ENCODE data around the gene PPFIA4. TPM values are rescaled to one million over a fixed set of nuclear protein-coding genes. Genes with fewer than 3 reads are reported as not detected.

PPFIA4 gene
- total RNA-seq, 1 experiment from 2014 or later, result 0.83 TPM

DNA sequence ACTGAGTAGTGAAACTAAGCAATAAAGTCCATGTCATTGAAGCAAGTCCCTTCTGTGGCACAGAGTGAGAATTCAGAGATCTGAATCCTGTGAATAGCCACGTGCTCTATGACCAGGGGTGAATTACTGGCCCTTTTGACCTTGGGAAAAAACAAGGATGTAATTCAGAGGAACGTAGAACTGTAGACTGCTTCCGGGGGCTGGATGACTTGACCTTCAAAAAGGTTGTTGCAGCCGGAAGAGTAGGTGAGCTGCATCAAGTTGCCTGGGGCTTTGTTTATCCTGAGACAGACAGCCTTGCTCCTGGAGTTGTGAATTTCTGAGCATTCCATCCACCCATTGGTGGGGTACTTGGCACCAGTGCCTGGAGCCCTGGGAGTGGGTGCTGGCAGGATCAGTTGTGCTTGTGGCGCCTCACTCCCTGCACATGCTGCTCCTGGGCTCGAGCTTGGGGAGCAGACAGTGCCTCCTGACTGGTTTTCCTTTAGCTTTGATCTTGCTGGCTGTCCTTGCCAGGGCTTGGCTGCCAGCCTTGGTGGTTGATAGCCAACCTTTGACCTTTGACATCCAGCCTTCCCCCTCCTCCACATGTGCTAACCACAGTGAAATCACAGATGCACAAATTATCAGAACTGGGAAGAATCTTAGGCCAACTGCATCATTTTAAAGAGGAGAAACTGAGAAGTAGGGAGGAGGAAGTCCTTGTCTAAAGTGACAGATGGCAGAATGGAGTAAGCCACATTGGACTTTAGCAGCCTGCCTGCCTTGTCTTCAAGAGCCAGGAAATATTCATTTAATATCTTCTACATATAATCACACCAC, 75.7 kb downstream of the PPFIA4 start:
- Mint-ChIP-seq H3K27ac (ENCODE audit: unreplicated experiment) (no peak overlapping the region), H3K9me3 (ENCODE audit: low read depth, unreplicated experiment) (peaks cover 2% of the 10 kb centered on the region), H3K4me3 (ENCODE audit: low read depth, unreplicated experiment) (no peak overlapping the region), H3K4me1 (ENCODE audit: low read depth, unreplicated experiment) (no peaks in the 10 kb centered on the region), H3K27me3 (ENCODE audit: unreplicated experiment) (peaks cover 61% of the 10 kb centered on the region), H3K36me3 (ENCODE audit: insufficient read depth, unreplicated experiment) (no peaks in the 10 kb centered on the region)
- intact Hi-C loops (cut with micrococcal nuclease; ENCODE audit: unreplicated experiment), result no loop called here
- DNase-seq, result no peak
- CTCF ChIA-PET, result no interaction called here
- TF ChIP-seq, protein P1, sequence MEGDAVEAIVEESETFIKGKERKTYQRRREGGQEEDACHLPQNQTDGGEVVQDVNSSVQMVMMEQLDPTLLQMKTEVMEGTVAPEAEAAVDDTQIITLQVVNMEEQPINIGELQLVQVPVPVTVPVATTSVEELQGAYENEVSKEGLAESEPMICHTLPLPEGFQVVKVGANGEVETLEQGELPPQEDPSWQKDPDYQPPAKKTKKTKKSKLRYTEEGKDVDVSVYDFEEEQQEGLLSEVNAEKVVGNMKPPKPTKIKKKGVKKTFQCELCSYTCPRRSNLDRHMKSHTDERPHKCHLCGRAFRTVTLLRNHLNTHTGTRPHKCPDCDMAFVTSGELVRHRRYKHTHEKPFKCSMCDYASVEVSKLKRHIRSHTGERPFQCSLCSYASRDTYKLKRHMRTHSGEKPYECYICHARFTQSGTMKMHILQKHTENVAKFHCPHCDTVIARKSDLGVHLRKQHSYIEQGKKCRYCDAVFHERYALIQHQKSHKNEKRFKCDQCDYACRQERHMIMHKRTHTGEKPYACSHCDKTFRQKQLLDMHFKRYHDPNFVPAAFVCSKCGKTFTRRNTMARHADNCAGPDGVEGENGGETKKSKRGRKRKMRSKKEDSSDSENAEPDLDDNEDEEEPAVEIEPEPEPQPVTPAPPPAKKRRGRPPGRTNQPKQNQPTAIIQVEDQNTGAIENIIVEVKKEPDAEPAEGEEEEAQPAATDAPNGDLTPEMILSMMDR (IDR thresholded peaks at IDR 0.05; ENCODE audit: unreplicated experiment), result no peak
- no TSS peak for BruUV-seq (replicated peaks)

DNA sequence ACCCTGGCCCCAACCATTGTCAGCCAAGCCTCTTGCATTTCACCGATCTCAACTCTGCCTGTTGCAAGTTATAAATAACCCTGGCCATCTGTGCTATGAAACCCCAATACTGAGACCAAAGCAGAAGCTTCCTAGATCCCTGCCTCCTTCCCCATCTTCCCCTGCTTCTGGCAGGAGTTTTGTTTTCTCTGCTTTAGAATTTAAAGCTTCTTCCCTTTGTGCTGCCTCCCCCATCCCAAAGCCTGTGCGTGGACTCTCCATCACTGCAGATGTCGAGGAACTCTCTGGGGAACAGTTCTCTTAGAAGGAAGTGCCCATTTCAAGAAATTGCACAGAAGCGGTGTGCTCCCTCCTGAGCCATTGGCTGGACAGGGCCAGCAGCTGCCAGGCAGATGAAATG, 76.9 kb downstream of the PPFIA4 start:
- Mint-ChIP-seq H3K4me3 (ENCODE audit: low read depth, unreplicated experiment) (no peak overlapping the region), H3K27ac (ENCODE audit: unreplicated experiment) (no peak overlapping the region), H3K4me1 (ENCODE audit: low read depth, unreplicated experiment) (no peaks in the 10 kb centered on the region), H3K9me3 (ENCODE audit: low read depth, unreplicated experiment) (peaks cover 2% of the 10 kb centered on the region), H3K27me3 (ENCODE audit: unreplicated experiment) (peaks cover 61% of the 10 kb centered on the region), H3K36me3 (ENCODE audit: insufficient read depth, unreplicated experiment) (no peaks in the 10 kb centered on the region)
- CTCF ChIA-PET, result interaction anchor here (0.6 to 1.6 kb wide), 3 partner anchors 17 to 229 kb away, joined by 3 to 6 read pairs (median 4); no protein-coding TSS in a partner anchor
- intact Hi-C loops (cut with micrococcal nuclease; ENCODE audit: unreplicated experiment), result no loop called here
- no peak for DNase-seq
- BruUV-seq (replicated peaks), result no TSS peak
- TF ChIP-seq, protein P1 (IDR thresholded peaks at IDR 0.05; ENCODE audit: unreplicated experiment), result no peak

DNA sequence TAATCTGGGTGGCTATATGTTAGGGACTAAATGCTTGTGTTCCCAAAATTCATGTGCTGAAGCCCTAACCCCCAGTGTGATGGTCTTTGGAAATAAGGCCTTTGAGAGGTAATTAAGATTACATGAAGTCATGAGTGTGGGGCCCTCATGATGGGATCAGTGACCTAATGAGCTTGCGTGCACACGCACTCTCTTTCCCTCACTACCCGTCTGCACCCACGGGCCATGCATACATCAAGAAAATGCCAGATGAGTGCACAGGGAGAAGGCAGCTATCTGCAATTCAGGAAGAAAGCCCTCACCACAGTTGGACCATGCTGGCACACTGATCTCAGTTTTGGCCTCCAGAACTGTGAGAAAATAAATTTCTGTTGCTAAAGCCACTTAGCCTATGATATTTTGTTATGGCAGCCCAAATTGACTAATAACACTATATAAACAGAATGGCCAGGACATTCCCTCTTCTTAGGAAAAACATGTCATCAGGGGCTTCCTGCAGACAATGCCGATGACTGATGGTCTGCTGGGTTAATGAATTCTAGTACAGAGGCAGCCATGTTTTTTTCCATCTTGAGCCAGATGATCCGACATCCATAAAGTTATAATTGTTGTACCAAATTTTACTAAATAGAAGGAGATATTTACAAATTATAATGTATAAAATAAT, 77.7 kb downstream of the PPFIA4 start:
- CTCF ChIA-PET, result interaction anchor here (0.6 to 1.6 kb wide), 2 partner anchors 16 to 113 kb away, joined by 4 to 6 read pairs; no protein-coding TSS in a partner anchor
- TF ChIP-seq, protein P1 (IDR thresholded peaks at IDR 0.05; ENCODE audit: unreplicated experiment), result no peak
- BruUV-seq (replicated peaks), result no TSS peak
- Mint-ChIP-seq H3K4me1 (ENCODE audit: low read depth, unreplicated experiment) (no peaks in the 10 kb centered on the region), H3K4me3 (ENCODE audit: low read depth, unreplicated experiment) (no peak overlapping the region), H3K27me3 (ENCODE audit: unreplicated experiment) (peaks cover 62% of the 10 kb centered on the region), H3K36me3 (ENCODE audit: insufficient read depth, unreplicated experiment) (no peaks in the 10 kb centered on the region), H3K9me3 (ENCODE audit: low read depth, unreplicated experiment) (peaks cover 2% of the 10 kb centered on the region), H3K27ac (ENCODE audit: unreplicated experiment) (no peak overlapping the region)
- intact Hi-C loops (cut with micrococcal nuclease; ENCODE audit: unreplicated experiment), result no loop called here
- DNase-seq, result no peak

DNA sequence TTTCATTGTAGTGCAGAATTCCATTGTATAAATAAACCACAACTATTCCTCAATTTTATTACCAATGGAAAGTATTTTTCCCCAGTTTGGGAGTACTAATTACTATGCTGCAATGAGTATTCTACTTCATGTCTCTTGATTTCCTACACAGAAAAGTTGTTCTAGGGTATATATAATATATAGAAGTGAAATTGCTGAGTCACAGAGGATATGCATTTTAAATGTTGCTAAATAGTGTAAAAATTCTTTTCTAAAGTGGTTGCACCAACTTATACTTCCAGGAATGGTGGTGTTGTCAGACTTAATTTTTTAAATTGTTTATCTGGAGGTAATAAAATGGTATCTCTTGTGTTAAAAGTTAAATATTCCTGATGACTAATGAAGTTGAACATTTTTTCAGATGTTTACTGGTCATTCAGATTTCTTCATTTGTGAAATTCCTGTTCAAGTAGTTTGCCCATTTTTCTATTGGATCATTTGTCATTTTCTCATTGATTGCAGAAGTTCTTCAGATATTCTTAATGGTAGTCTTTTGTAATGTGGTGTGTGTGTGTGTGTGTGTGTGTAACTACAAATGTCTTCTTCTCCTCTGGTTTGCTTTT, 78.6 kb downstream of the PPFIA4 start:
- CTCF ChIA-PET, result no interaction called here
- TF ChIP-seq, protein P1 (IDR thresholded peaks at IDR 0.05; ENCODE audit: unreplicated experiment), result no peak
- H3K36me3 Mint-ChIP-seq (ENCODE audit: insufficient read depth, unreplicated experiment), result no peaks in the 10 kb centered on the region
- H3K27me3 Mint-ChIP-seq (ENCODE audit: unreplicated experiment), result peaks cover 63% of the 10 kb centered on the region
- no peak overlapping the region for H3K27ac Mint-ChIP-seq (ENCODE audit: unreplicated experiment)
- BruUV-seq (replicated peaks), result no TSS peak
- no peaks in the 10 kb centered on the region for H3K4me1 Mint-ChIP-seq (ENCODE audit: low read depth, unreplicated experiment)
- H3K9me3 Mint-ChIP-seq (ENCODE audit: low read depth, unreplicated experiment), result peaks cover 2% of the 10 kb centered on the region
- H3K4me3 Mint-ChIP-seq (ENCODE audit: low read depth, unreplicated experiment), result no peak overlapping the region
- DNase-seq, result no peak
- intact Hi-C loops (cut with micrococcal nuclease; ENCODE audit: unreplicated experiment), result no loop called here
